HG03280 (cell line): ENCODE results near the gene GHRH.

Experiments
- ATAC-seq: cut with Tn5 transposase; IDR thresholded peaks from one replicate; pipeline ENCODE4 v1.9.1; 2021; ENCODE audit warnings: mild to moderate bottlenecking, moderate library complexity; ENCODE audit not compliant: unreplicated experiment

Gene GHRH

DNA sequence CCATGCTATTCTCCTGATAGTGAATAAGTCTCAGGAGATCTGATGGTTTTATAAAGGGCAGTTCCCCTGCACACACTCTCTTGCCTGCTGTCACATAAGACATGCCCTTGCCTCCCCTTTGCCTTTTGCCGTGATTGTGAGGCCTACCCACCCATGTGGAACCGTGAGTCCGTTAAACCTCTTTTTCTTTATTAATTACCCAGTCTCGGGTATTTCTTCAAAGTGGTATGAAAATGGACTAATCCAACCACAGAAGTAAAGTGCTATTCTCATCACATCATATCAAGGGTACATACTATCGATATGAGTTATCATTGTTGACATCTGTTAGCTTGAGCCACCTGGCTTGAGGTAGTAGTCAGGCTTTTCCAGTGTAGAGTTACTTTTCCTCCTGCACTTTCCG is 30.1 kb upstream of the GHRH start:
- ATAC-seq, result no peak

DNA sequence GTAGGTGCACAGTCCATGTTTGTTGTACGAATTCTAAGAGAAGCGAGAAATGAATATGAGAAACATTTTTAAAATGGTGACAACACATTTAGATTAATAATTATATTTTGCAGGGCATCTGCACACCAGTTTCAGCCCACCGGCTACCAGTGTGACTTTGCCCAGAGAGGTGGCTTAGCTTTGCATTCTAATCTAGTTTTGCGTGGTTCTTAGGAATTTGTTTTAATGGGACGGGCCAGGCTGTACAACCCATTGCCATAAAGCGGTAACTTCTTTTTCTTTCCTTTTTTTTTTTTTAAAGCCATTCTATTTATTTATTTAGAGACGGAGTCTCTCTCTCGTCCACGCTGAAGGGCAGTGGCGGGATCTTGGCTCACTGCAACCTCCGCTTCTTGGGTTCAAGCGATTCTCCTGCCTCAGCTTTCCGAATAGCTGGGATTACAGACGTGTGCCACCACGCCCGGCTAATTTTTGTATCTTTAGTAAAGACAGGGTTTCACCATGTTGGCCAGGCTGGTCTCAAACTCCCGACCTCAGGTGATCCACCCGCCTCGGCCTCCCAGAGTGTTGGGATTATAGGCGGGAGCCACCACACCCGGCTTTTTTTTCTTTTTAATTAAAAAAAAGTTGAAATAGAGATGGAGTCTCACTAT is 28.7 kb upstream of the GHRH start:
- no peak for ATAC-seq

GRCh38 chr20:37288091-37288490 is 26.5 kb upstream of the GHRH start:
- ATAC-seq, result no peak

- ATAC-seq, result no peak
Measured at GRCh38 chr20:37285664-37286374, 24.2 kb upstream of the GHRH start.

DNA sequence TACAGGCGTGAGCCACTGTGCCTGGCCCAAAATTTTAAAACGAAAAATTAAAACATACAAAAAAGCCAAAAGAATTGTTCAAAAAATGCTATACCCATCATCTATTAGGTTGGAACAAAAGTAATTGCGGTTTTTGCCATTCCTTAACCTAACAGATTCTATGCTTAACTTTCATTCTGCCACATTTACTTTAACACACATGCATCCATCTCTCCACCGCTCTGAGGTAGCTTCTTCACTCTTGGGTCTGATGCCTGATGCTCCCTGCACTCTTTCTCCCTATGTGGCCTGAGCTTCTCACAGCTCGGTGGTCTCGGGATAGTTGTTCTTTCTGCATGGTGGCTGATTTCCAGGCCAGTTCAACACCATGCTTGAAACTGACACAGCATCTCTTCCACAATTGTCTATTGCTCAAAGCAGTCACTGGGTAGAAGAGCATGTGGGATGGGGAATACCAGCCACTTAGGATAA is 23.1 kb upstream of the GHRH start:
- ATAC-seq, result no peak

DNA sequence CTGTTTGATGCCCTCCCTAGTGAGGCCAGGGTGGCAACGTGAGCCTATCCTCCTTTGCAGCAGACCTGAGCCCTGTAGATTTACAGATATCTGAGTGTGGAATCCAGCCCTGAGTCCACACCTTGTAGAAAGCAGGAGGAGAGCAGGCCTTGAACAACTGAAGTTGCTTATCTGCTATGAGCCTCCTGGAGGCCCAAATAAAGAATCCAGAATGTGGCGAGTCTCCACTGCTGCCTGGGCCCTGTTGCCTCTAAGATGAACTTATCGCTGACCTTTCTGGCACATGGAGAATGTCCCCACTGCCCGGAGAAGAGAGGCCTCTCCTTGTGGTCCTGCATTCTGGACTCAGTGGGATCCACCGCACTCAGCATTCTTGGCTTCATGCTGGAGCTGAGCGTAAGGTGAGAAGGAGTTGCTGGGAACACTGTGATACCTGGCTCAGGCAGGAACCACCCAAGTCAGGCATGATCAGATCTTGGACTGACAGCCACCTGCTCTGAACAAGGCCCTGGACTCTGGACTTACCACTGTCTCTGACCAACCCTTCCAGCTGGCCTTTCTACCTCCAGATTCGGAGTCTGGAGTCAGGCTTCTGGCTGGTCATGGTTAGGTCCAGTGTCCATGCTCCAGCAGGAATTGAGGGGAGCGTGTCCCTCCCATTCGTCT is 22.0 kb upstream of the GHRH start:
- no peak for ATAC-seq

- ATAC-seq, result no peak
Measured at GRCh38 chr20:37282556-37282955, 20.9 kb upstream of the GHRH start.

- ATAC-seq, result no peak
Measured at GRCh38 chr20:37280403-37280802, 18.8 kb upstream of the GHRH start.

- no peak for ATAC-seq
Measured at GRCh38 chr20:37279820-37280219, 18.2 kb upstream of the GHRH start.

DNA sequence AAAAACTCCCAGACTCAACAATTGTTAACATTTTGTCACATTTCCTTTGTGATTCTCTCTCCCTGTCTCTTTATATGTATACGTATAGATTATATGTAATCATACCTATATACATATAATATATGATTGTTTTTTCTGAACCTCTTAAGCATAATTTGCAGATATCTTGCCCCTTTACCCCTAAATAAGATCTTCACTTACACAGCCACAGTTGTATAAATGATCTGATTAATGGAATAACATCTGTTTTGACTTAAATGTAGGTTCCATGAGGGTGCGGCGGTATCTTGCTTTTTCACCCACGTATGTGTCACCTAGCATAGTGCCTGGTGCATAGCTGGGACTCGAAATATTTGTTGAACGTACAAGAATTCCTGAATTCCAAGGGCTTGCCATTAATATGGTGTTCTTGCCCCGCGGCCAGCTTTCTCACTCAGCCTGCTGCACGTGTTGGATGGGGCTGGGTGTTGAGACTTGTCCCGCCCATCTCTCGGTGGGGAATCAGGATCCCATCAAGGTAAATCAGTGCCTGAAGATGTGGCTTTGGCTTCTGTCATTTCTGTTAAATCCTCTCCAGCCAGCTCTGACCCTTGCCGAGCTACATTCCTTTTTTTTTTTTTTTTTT is 17.5 kb upstream of the GHRH start:
- no peak for ATAC-seq

DNA sequence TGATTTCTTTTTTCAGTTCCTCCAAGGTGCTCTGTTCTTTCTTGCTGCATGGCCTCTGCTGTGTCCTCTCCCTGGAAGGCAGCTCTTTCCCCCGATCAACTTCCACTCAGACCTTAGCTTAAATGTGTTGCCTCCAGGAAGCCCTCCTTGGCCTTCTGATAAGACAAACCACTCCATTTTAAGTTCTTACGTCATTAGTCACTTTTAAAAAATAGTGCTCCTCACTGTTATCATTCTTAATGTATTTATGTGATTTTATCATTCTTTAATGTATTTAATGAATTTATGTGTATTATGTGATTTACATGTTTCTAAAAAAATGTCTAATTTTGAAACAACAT is 15.6 kb upstream of the GHRH start:
- ATAC-seq, result no peak

DNA sequence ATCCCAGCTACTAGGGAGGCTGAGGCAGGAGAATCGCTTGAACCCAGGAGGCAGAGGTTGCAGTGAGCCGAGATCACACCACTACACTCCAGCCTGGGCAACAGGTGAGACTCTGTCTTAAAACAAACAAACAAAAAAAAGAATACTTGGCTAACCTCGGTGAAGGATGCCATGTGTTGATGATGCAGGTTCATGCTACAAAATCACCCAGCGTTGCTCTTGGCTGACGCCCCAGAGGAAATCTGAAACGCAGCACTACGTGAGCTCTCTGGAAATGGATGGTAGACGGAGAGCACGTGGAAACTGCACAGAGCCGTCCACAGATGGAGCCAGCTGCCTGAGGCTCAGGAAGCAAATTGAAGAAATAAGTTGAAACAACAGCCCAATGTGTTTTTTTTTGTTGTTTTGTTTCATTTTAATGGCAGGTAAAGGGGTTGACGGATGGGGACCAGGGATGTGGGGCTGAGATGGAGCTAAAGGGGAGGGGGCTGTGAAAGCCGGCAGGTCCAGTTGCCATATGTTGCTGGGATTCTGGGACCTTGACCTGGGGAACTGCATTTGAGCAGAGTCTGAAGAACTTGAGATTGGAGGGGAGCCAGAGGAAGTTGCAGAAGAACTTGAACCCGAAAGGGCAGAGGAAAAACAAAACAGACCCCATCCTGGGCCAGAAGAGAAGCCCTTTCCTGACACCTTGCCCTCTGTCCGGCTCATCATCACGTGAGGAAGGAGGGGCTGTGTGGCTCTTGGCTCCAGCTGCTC is 15.1 kb upstream of the GHRH start:
- peak; percentile 62 for ATAC-seq

- ATAC-seq, result no peak
Measured at GRCh38 chr20:37274851-37275524, 13.4 kb upstream of the GHRH start.

DNA sequence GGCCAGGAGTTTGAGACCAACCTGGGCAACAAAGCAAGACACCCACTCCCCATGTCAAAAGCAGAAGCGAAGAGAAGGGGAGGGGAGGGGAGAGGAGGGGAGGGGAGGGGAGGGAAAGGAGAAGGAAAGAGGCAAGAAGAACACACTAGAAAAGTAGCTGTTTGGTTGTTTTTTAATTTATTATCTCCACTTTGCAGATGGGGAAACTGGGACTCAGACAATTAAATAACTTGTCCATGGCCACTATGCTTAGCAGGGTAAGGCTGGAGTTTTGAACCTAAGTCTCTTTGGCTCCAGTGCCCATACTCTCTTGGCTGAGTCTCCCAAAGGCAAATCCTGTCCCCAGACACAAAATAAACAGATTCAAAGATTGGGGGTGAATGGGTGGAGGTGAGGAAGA is 12.4 kb upstream of the GHRH start:
- ATAC-seq, result no peak

DNA sequence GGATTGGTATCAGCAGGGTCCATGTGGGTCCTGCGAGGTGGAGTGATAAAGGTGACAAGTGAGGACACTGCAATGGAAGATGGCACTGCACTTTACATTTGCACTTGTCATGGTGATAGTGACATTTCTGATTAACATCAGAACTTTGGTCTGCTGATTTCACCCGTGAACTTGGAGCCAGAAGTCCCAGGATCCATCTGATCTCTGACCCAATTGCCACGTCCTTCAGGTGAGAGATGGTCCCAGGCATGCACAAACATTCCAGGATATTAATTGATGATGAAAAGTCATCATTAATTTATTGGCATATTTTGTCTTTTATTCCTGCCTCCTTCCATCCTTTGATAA is 9.8 kb upstream of the GHRH start:
- no peak for ATAC-seq

GRCh38 chr20:37270576-37271420 is 9.2 kb upstream of the GHRH start:
- no peak for ATAC-seq

- ATAC-seq, result no peak
Measured at GRCh38 chr20:37267667-37268313, 6.2 kb upstream of the GHRH start.

- ATAC-seq, result no peak
Measured at GRCh38 chr20:37266940-37267666, 5.5 kb upstream of the GHRH start.

DNA sequence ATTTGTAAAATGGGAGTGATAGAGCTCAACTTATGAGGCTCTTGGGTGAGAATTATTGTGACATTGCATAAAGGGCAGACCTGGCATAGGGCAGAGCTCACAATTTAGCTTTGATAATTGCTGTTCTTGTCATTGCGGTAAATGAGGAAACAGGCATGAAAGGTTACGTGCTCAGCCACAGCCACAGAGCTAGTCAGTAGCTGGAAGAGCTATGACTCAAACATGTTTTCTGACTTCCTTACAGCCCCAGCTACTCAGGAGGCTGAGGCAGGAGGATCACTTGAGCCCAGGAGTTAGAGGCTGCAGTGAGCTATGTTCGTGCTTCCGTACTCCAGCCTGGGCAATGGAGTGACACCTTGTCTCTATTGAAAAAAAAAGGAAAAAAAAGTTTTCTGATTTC is 3.5 kb upstream of the GHRH start:
- ATAC-seq, result no peak
